ENCODE results near the gene C2orf49.
A peak's percentile ranks its signal among the peaks of the same experiment; 100 is the strongest.

The C2orf49 gene

DNA sequence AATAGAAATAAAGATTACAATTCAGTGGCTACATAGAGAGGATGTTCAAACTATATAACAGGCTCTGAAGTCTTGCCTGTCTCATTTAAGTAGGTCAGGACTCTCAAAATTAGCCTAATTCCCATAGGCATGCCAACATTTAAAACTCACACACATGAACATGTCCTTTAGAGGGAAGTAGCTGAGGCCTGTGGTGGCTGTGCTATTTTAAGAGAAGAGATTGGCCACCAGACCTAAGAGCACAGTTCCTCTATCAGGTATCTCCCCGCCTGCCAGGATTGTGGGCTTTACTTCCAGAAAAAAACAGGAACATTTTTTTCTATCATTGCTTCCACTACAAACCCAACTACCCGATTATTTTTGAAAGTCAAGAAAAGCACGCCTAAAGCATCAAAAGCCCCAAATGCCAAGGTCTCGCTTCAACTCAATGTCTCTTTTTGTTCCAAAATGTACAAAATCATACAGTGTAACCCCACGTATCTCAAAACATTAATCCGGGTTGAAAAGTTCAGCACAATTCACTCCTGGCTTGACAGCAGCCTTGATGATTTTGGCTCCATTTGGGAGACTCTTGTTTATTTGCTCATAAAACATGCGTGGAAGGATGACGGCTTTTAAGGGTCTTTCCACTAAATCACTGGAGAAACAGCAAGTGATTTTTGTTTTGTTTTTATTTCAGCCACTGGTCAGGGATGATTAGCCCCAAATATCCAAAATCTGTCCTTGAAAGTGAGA lies 46.3 kb downstream of the C2orf49 start:
- DNase-seq (ENCODE audit: low spot score), result no peak

DNA sequence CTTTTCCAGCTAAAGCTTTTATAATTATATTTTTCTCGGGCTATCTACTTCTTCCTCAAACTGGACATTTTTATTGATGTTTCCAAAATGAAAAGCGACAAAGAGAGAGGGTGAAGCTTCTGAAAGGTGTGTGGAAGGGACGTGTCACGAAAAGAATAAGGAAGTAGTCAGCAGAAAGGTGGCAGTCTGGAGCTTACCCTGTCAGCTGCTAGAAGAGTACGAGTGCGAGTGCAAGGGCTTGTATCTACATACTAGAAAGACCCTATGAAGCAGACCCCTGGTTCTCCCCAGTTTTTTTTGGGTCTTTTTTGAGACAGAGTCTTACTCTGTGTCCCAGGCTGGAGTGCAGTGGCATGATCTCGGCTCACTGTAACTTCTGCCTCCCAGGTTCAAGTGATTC lies 46.9 kb downstream of the C2orf49 start:
- DNase-seq (ENCODE audit: low spot score), result no peak

DNA sequence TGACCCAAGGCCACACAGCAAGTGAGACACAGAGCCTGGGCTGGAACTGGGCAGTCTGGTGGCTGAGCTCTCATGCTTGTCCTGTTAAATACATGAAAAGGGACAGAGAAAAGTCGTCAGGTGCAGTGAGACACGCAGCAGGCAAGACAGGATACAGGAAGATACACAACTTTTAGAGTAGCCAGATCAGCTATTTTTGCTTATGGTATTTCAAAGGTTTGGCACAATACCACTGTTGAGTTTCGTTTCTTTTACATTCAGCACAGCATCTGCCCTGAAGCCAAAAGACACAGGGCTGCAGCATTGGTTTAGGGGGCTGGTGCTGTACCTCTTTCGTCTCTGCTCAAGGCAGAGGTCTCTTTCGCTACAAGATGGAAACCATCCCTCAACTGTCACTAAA lies 47.5 kb downstream of the C2orf49 start:
- DNase-seq (ENCODE audit: low spot score), result no peak

DNA sequence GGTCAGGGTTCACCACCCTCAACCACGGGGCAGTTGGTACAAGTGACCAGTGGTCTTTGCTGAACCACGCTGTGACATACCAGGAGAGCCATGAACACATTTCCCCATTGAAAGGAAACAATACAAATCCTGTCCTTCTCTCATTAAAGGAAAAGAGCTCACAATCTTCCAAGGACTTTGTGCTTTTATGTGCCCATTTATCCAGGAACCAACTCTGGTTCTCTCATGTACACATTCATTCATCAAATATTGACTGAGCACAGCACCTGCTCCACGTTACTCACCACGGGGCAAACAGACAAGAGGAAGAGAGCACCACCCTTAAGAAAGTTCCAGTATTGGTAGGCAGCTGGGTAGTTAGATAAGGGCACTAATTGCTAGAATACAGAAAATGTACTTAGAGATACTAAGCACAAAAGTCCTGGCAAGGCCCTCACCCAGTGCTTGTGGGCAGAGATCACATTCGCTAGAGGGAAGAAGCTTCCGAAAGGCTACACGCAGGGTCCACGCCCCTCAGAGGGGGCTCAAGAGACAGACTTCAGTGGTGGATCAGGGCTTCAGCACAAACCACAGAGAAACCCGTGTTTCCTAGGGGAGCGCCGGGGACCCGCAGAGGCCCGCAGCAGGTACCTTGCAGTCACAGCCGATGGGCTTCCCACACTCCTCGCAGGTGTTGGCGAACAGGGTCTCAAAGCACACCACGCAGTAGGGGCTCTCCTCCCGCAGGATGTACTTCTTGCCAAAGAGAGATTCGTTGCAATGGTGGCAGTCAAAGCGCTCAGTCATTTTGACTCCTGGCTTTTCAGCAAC lies 48.6 kb downstream of the C2orf49 start:
- DNase-seq (ENCODE audit: low spot score), result no peak

DNA sequence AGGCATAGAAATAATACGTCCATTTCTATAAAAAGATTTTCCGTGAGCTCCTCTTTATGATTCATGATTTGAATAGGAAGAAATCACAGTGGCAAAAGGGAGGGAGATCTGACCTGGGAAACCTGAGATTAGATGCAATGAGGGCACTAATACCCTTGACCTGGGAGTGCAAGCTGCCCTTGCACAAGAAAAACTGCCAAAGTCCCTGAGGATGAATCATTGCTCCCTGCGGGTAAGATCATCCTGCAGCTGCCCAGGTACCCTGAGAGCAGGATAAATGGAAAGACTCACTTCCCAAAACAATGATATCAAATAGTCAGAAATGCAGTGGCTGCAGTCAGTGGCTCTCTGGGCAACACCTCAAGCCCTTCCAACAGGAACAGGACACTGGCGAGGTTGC lies 49.9 kb downstream of the C2orf49 start:
- DNase-seq (ENCODE audit: low spot score), result no peak

DNA sequence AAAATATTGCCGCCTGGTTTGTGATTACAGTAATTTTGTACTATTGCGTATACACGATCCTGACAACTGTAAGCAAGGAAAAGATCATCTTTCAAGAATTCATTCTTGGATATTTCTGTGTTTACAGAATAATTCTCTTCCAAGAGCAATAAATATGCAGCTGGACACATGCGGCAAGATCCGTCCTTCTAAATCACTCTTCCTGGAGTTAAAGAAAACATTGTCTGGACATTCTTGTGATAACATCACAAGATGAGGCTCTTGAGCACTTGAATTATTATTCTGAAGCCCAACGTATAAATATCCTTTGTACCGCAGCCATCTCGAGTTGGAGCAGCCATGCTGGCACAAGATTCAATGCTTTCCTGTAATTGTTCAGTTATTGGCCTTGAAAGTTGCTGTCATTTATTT lies 51.6 kb downstream of the C2orf49 start:
- DNase-seq (ENCODE audit: low spot score), result no peak

DNA sequence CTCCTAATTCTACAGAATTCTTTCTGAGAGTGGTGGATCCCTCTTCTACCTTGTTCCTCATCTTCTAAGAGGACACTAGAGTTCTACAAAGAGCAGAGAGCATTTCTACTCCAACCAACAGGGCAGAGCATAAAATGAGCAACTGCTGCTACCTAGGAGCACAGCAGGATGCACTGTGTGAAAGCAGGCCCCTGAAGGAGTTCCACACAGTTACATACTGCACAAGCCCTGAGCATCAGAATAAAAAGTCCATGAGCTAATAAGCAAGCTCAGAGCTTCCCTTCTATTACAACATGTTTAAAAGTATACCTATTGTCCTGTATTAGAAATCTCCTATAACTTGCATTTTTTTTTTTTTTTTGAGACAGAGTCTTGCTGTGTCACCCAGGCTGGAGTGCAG lies 53.1 kb downstream of the C2orf49 start:
- no peak for DNase-seq (ENCODE audit: low spot score)

DNA sequence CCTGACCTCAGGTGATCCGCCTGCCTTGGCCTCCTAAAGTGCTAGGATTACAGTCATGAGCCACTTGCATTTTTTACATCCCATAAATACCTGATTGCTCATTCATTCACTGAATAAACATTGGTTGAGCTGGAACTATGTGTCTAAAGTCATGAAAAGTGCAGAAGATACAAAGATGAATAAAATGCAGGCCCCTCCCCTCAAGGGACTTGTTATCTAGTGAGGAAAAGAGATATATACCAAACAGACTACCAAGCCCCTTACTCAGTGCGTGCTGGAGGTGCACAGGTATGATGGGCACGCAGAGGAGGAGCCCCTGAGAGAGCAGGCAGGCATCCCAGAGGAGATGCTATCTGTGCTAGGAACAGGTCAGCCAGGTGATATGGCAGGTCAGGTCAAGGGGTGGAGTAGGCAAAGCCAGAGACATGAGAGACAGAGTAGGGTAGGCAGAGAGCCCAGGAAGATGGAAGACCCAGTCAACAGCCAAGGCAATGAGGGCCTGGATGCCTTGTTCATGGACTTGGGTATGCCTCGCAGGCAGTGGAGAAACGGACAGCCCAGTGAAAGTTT lies 53.8 kb downstream of the C2orf49 start:
- DNase-seq (ENCODE audit: low spot score), result peak; percentile 82

DNA sequence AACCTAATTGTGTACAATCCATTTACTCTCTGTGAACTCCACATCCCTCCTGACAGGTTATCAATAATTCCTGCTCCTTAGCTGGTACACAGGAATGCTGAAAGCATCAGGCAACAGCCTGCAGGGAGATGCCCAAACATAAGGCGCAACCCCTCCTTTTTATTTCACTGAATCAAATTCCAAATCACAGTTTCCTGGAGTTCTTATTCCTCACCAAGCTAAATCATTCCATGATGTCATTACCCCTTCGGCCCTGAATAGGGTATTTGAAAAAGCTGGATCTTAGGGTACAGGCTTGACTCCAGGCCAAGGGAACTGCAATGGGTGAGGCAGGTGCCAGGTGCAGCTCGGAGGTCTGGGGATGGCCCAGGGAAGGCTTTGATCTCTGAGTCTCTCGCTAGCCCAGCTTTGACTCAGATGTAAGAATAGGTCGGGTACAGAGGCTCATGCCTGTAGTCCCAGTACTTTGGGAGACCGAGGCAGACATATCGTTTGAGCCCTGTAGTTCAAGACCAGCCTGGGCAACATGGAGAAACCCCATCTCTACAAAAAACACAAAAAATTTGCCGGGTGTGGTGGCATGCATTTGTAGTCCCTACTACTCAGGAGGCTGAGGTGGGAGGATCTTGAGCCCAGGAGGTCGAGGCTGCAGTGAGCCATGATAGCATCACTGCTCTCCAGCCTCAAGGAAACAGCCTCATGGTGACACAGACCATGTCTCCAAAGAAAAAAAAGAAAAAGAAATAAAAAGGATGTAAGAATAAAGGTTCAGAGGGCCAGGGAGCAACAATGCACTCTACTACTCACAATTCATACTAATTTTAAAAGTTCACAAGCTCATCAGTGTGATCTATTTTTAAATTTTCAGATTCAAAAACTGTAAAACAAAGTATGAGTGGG lies 54.7 kb downstream of the C2orf49 start:
- DNase-seq (ENCODE audit: low spot score), result no peak

DNA sequence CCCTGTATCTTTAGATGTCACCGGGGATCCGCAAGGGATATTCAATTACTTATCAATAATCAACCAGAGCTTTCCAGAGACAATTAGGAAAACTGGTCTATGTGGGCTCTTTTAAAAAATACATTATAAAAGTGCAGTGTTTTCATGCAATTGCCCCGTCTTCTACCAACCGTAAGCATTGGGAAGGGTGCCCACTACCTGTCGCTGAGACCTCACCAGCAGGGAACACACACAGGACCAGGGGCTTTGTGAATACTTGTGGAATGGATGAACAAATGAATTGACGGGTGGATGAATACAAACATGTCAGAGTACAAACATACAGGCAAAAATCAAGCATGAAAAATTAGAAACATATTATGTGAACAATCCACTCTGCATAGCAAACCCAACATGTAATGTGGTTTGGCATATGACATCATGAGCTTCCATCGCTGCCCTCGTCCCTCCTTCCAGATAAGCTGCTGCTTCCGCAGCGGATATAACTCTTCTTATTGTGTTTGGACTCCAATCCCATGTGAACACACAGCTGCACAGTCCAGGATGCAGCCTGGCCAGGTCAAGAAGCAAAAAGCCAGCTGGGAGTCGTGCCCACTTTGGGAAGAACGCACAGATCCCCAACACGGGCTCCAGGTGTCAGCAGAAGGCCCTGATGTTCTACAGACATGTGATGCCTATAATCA lies 56.2 kb downstream of the C2orf49 start:
- no peak for DNase-seq (ENCODE audit: low spot score)

DNA sequence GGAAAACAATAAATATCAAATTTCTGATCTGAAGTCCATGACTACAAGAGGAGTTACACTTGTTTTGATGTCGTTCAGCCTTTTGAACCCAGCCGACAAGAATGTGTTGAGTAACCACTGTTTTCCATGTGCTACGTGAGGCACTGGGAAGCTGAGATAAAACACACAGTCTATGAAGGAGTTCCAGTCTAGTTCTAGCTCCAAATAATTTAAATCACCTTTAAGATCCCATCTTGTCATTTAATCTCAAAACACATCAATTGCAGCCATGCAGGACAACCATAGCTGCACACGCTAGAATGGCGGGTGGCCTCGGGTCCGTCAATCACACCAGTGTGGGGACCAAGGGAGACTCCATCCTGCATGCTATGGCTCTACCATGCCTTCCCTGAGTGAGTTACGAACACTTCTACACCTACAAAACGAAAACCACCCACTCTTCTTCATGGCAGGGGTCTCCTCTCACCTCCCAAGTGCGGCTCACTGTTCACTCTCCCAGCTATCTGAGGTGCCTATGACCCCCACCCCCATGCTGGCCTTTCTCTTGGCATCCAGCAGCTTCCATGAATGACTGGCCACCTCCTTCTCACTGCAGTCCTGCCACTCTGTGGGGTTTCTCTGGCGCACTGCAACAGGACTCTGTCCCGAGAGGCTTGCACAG lies 57.7 kb downstream of the C2orf49 start:
- DNase-seq (ENCODE audit: low spot score), result no peak

DNA sequence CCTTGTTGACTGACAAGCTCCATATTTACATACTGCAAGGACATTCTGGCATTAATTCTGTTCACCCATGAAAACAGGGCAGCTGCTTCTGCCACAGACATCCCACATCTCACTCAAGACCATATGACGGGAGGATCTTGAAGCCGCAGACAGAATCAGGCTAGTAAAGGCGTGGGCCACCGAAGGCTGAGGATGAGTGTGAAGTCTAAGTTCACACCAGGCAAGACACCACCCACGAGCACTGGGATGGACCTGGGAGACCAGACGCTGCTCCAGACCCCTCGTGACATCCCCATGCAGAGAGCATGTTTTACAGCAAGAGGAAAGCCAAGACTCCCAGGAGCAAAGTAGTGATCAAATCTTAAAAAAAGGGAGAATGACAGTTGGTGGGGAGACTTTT lies 58.4 kb downstream of the C2orf49 start:
- no peak for DNase-seq (ENCODE audit: low spot score)

DNA sequence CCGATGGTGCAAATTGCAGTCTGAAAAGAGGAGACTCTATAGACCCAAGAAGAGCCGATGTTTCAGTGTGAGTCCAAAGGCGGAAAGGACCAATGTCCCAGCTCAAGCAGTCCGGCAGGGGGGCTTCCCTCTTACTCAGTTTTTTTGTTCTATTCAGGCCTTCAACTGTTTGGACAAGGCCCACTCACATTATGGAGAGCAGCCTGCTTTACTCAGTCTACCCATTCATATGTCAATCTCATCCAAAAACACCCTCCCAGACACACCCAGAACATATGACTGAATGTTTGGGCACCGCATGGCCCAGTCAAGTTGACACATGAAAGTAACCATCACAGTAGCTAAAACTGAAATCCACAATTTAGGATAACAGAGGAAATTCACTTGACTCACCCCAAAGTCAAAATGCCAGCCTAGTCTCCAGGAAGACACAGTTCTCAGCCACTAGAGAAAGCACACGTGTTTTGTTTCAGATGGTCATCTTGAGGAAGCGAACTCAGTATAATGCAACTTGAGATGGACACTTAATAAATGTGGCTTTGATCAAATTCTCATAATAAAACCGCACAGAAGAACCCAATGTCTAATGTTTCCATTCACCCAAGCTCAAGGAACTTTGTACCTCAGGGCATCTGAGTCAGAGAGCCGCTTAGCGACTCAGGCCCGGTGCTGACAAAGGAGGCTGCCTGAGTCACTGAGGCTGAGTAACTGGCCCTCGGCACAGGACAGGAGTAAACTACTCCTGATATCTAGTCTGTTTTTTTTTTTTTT lies 59.1 kb downstream of the C2orf49 start:
- peak; percentile 96 for DNase-seq (ENCODE audit: low spot score)

DNA sequence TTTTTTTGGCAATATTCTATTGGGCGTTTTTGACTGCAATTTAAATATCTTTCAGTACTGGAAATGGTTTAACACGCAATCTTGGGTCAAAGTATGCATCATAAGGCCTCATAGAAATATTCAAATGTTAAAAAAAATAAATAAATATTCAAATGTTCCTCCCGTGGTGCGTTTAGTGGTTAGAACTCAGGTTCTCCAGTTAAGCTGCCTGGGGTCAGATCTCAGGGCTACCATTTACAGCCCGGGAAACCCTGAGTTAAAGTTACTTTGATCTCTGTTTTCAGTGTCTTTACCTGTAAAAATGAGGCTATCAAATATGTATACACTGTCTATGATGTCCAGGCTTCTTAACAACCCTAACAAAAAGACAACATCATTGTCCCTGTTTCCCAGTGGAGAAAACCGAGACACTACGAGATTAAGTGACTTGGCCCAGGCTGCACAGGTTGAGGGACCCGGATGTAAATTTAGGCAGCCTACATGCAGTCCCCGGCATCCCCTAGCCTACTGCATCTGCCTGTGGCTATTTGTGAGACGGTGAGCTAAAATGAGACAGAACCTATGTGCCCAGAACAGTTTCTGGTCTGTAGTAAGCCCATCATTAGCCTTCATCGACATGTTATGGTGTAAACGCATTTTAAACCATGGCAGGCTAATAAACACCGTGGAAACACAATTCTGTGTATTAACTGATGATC lies 59.8 kb downstream of the C2orf49 start:
- DNase-seq (ENCODE audit: low spot score), result peak; percentile 46

DNA sequence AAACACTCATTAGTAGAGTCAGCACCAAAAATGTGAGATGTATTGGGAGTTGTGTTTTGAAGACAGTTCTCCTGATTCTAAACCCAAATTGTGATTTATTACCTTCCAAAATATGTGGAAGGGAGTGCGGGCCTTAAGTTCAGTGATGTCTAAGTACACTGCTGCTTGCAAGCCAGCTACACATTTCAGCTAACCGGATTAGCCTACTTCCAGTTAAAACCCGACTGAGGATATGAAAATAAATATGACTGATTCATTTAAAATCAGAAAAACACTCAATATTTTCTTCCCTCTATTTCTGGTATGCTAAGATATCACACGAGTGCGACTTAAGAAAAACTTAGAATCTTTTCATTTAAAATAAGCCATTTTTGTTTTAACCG lies 60.6 kb downstream of the C2orf49 start:
- no peak for DNase-seq (ENCODE audit: low spot score)

DNA sequence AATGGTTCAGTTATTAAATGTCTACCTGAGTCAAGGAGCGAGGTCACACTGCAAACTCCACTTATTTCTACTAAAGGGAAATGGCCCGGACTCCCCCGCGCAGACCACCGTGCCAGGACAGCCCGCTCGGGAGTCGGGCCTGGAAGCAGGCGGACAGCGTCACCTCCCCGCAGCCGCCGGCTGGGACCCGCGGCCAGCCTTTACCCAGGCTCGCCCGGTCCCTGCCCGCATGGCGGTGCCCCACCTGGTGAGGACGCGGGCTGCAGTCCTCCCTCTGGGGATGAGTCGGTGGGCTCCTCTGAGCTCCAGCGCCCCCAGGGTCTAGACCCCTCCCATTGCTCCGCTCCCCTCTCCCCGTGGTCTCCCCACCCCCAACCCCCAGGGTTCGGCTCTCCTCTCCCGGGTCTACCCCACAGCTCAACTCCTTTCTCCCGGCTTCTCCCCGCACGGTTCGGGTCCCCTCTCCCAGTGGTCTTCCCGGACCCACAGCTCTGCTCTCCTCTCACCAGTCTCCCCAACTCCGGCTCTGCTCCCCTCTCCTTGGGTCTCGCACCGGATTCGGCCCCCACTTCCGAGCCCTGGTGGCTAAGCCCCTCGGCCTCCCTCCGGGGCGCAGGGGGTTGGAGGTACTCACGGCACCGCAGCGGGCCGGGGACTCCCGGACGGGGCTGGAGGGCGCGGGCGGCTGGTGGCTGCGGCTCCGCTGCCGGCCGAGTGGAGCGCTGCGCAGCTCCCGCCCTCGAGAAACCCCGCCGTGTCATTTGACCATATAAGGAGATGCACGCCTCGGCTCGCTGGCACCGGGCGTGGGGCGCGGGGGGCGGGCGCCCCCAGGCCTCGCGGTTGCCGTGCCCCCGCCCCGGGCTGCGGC lies 61.2 kb downstream of the C2orf49 start, which contains the start of gene FHL2:
Gene FHL2 (minus strand): TSS at position 716 of the 871 bp plus-strand sequence. CDS start 12,535 bp downstream, outside the sequence.
- DNase-seq (ENCODE audit: low spot score), result peak; percentile 90
